Measurements from ENCODE around the gene BRIP1.

- no peak for TF ChIP-seq CTCF (IDR thresholded peaks at IDR 0.05)
- TF ChIP-seq ZFX (IDR thresholded peaks at IDR 0.05; ENCODE audit: borderline replicate concordance), result no peak
These were observed 59.5 kb downstream of the BRIP1 start for GRCh38 chr17:61803796-61804195.
